Right atrium auricular region (tissue), 2 donors: ENCODE measurements around the gene CDKN2D. TPM values are rescaled to one million over a fixed set of nuclear protein-coding genes. Genes with fewer than 3 reads are reported as not detected.
"Not testable (repeated sequence)": the region's sequence is repeated elsewhere in the genome, so short reads cannot be mapped to it uniquely, and the experiment has no call there.

Experiments
- DNase-seq: peaks from one replicate; pipeline ENCODE4 v3.0.0-alpha.2; 2019; ENCODE audit warnings: low spot score
- H3K27ac ChIP-seq, 2 donors: fragments of 200-600 bp; sonication (generic); 1 replicate in 1 of 2; 2 replicates in 1 of 2; pipeline ENCODE4 v1.5.1; 2016 to 2019
- H3K27me3 ChIP-seq, 2 donors: fragments of 200-600 bp; sonication (generic); one replicate each; pipeline versions ENCODE4 v1.5.1 to v1.6.0; 2017 to 2019
- H3K36me3 ChIP-seq: fragments of 200-600 bp; sonication (generic); one replicate; pipeline ENCODE4 v1.5.1; 2016
- H3K4me1 ChIP-seq, 2 donors: fragments of 200-600 bp; sonication (generic); one replicate each; pipeline versions ENCODE4 v1.5.1 to v1.6.0; 2017 to 2019
- H3K4me3 ChIP-seq, 2 donors: fragments of 200-600 bp; sonication (generic); 1 replicate in 1 of 2; 2 replicates in 1 of 2; pipeline ENCODE4 v1.5.1; 2017 to 2019; ENCODE audit warnings: mild to moderate bottlenecking in 1 of 2, moderate library complexity in 1 of 2
- H3K9me3 ChIP-seq, 2 donors: fragments of 200-600 bp; sonication (generic); one replicate each; pipeline ENCODE4 v1.5.1; 2019
- total RNA-seq, 2 donors: library from RNA; depleted of rRNA; stranded (reverse); fragments of >200 nt; gene quantifications; one replicate each; pipeline ENCODE4 v1.1.0, GENCODE V29; 2016
- TF ChIP-seq, protein P1 (sequence below), 2 donors: fragments of 200-600 bp; sonication (generic); IDR thresholded peaks; one replicate each; pipeline ENCODE4 v1.5.1; 2019; ENCODE audit warnings: antibody characterized with exemption in 2 of 2

The CDKN2D gene
- total RNA-seq, 2 donors from 2014 or later, result 4.4 to 4.6 TPM

DNA sequence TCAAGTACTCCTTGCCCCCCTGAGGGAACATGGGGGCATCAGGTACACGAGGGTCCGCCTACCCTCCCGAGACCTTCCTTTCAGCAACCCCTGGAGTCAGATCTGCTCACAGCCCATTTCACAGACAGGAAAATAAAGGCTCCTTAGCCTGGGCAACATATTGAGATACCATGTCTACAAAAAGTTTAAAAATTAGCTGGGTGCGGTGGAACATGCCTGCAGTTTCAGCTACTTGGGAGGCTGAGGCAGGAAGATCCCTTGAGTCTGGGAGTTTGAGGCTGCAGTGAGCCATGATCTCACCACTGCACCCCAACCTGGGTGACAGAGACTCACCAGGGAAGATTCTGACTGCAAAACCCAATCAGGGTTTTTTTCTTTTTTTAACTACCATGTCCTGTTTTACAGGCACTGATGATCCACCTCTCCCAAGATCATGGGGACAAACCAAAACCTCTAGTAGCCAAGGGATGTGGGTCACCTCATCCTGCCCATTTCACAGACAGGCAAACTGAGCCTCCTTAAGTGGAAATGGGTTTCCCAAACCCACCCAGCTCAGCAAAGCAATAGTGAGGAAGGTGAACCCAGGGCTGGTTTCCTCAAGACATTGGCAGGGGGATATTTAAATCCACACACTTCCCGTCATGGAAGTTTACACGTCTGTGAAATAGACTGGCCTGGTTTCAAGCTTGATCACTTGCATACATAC, 6.4 kb upstream of the CDKN2D start:
- Histone ChIP-seq H3K36me3 (no peaks in the 10 kb centered on the region), H3K27me3 (no peaks in the 10 kb centered on the region), H3K4me1 (peaks cover 0 to 9% of the 10 kb centered on the region in 2 donors), H3K9me3 (no peaks in the 10 kb centered on the region), H3K4me3 (no peak overlapping the region), H3K27ac (no peak overlapping the region)
- DNase-seq, result no peak
- TF ChIP-seq, protein P1, sequence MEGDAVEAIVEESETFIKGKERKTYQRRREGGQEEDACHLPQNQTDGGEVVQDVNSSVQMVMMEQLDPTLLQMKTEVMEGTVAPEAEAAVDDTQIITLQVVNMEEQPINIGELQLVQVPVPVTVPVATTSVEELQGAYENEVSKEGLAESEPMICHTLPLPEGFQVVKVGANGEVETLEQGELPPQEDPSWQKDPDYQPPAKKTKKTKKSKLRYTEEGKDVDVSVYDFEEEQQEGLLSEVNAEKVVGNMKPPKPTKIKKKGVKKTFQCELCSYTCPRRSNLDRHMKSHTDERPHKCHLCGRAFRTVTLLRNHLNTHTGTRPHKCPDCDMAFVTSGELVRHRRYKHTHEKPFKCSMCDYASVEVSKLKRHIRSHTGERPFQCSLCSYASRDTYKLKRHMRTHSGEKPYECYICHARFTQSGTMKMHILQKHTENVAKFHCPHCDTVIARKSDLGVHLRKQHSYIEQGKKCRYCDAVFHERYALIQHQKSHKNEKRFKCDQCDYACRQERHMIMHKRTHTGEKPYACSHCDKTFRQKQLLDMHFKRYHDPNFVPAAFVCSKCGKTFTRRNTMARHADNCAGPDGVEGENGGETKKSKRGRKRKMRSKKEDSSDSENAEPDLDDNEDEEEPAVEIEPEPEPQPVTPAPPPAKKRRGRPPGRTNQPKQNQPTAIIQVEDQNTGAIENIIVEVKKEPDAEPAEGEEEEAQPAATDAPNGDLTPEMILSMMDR (IDR thresholded peaks at IDR 0.05), result no peak

DNA sequence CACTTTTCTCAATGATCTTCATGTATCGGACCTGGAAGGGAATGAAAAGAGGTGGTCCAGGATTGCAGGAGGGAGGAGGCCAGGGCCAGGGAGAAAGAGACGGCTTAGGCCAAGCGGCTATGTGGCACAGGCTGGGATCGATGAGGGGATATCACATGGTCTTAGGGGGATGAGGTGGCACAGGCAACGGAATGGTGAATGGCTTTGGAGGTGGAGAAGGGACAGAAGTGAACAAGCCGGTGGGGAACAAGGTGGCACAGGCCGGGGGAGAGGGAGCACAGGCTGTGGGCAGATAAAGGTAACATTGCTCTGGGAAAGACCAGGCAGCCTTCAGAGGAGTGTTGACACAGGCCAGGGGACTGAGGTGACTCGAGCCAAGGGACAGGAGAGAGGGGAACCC, 5.7 kb upstream of the CDKN2D start:
- no peak for DNase-seq
- no peaks in the 10 kb centered on the region for H3K36me3 ChIP-seq
- no peak overlapping the region for H3K4me3 ChIP-seq
- no peaks in the 10 kb centered on the region for H3K27me3 ChIP-seq
- H3K4me1 ChIP-seq, result peaks cover 0 to 13% of the 10 kb centered on the region in 2 donors
- no peak overlapping the region for H3K27ac ChIP-seq
- H3K9me3 ChIP-seq, result no peaks in the 10 kb centered on the region
- TF ChIP-seq, protein P1 (IDR thresholded peaks at IDR 0.05), result no peak

DNA sequence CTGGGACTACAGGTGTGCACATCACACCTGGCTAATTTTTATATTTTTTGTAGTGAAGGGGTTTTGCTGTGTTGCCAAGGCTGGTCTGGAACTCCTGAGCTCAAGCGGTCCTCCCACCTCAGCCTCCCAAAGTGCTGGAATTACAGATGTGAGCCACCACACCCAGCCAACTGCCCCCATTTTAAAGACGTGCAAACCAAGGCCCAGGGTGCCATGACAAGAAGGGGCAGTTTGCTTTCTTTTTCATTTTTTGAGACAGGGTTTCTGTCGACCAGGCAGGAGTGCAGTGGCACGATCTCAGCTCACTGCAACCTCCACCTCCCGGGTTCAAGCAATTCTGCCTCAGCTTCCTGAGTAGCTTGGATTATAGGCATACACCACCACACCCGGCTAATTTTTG, 5.0 kb upstream of the CDKN2D start:
- H3K4me1 ChIP-seq, result peaks cover 0 to 16% of the 10 kb centered on the region in 2 donors
- H3K27ac ChIP-seq, H3K27me3 ChIP-seq, DNase-seq, H3K4me3 ChIP-seq, H3K36me3 ChIP-seq, H3K9me3 ChIP-seq: not testable (repeated sequence)

DNA sequence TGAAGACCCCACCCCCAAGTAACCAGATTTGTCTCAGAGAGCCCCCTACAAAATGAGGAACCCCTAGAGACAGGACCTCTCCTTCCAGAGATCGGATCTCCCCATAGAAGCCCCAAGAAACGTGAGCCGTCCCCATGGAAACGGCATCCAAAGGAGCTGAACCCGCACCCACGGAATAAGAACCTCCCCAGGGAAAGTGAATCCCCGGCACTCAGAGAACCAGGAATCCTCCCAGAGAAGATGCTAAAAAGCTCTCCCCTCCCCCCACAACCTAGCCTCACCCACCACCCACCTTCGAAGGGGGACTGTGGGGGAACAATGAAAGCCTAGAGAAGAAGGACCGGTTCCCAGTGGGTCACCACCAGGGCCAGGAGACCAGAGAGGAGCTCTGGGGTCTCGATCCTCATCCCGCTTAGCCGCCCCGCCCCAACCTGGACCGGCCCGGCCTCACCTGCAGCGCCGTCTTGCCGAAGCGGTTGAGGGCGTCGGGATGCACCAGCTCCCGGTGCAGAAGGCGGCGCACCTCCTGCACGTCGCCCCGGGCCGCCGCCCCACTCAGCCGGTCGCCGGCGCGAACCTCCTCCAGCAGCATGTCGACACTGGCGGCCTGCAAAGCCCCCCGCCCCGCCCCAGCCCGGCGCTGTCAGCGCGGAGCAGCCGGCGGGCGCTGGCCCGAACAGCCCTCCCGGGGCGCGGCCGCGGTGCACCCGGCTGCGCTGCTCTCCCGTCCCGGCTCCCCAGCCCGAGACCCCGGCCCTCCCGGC, 535 bp downstream of the CDKN2D start:
- Histone ChIP-seq H3K4me3 (peak overlapping the region; percentile 56 to 77), H3K36me3 (no peaks in the 10 kb centered on the region), H3K4me1 (peaks cover 0 to 50% of the 10 kb centered on the region in 2 donors)

DNA sequence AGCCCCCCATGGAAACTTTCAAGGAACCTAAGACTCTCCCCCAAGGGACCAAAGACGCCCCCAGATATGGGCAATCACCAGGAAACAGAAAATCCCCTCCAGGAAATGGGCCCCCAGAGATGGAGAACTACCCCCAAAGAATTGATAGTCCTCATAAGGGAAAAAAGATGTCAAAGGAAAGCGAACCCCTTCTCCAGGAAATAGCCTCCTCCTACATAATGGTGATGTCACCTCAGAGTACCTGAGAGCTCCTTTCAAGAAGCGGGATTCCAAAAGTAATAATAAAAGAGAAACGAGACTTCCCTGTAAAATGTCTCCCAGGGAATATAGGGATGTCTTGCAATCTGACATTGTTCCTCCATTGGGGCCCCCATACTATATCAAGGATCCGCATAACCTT, 1.1 kb downstream of the CDKN2D start:
- Histone ChIP-seq H3K36me3 (no peaks in the 10 kb centered on the region), H3K4me1 (peaks cover 0 to 50% of the 10 kb centered on the region in 2 donors), H3K9me3 (no peaks in the 10 kb centered on the region), H3K27me3 (no peaks in the 10 kb centered on the region), H3K27ac (peak overlapping the region; percentile 80 to 90), H3K4me3 (peak overlapping the region in 1 of 2 donors; percentile 77)
- TF ChIP-seq, protein P1 (IDR thresholded peaks at IDR 0.05), result no peak
- no peak for DNase-seq

More for the DNA sequence above, 535 bp downstream of the CDKN2D start:
- peak overlapping the region; percentile 80 to 90 for H3K27ac ChIP-seq
- H3K9me3 ChIP-seq, result no peaks in the 10 kb centered on the region
- DNase-seq, result no peak
- no peaks in the 10 kb centered on the region for H3K27me3 ChIP-seq
- TF ChIP-seq, protein P1 (IDR thresholded peaks at IDR 0.05), result no peak

DNA sequence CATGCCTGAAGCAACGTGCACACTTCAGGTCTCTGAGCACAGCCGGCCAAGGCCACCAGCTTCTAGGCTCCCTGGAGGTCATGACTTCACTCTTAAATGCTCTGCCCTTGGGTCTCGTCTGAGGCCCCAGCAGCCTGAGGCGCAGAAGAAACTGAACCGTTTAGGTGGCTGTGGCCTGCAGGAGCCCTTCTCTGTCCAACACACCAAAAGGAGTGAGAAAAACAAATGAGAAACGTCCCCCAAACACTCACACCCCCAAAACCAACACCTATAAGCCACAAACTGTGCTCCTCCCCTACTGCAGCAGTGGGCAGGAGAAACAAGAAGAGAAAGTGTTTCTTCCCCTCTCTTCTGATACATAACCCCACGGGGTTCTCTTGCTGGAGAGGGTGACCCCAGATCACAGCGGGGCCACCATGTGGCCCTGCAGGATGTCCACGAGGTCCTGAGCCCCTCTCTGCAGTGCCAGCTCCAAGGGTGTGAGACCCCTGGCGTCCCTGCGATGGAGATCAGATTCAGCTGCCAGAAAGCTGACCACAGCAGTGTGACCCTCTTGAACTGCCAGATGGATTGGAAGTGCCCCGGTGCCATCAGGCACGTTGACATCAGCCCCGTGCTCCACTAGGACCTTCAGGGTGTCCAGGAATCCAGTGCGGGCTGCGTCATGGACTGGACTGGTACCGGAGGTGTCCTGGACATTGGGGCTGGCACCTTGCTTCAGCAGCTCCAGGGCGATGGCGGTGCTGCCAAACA, 1.9 kb downstream of the CDKN2D start:
- H3K27me3 ChIP-seq, result no peaks in the 10 kb centered on the region
- no peaks in the 10 kb centered on the region for H3K9me3 ChIP-seq
- peaks cover 0 to 42% of the 10 kb centered on the region in 2 donors for H3K4me1 ChIP-seq
- H3K36me3 ChIP-seq, result no peaks in the 10 kb centered on the region
- H3K27ac ChIP-seq, result peak overlapping the region; percentile 80 to 90
- no peak for DNase-seq
- TF ChIP-seq, protein P1 (IDR thresholded peaks at IDR 0.05), result no peak
- peak overlapping the region in 1 of 2 donors; percentile 95 for H3K4me3 ChIP-seq
